Endodermal cell (in vitro differentiated cells): ENCODE results near the gene EYS. TPM values are rescaled to one million over a fixed set of nuclear protein-coding genes. Genes with fewer than 3 reads are reported as not detected.

Experiments used
- DNase-seq: peaks from one replicate; pipeline ENCODE4 v3.0.0-alpha.2; 2017
- H3K27ac ChIP-seq: 2 replicates; pipeline ENCODE4 v1.5.1; 2013; ENCODE audit warnings: mild to moderate bottlenecking, low read depth, low read length, moderate library complexity
- H3K27me3 ChIP-seq: 2 replicates; pipeline ENCODE4 v1.6.1; 2013; ENCODE audit warnings: mild to moderate bottlenecking, low read length, moderate library complexity; ENCODE audit not compliant: insufficient read depth, control insufficient read depth, poor library complexity, severe bottlenecking
- H3K36me3 ChIP-seq: 2 replicates; pipeline ENCODE4 v1.7.0; 2013; ENCODE audit warnings: mild to moderate bottlenecking, low read length, moderate library complexity; ENCODE audit not compliant: control insufficient read depth, insufficient read depth
- H3K4me1 ChIP-seq: one replicate; pipeline ENCODE4 v1.7.0; 2013; ENCODE audit warnings: low read length; ENCODE audit not compliant: control insufficient read depth, insufficient read depth
- H3K4me3 ChIP-seq: 2 replicates; pipeline ENCODE4 v1.5.1; 2013; ENCODE audit warnings: mild to moderate bottlenecking, low read length, moderate library complexity
- H3K9ac ChIP-seq: 2 replicates; pipeline ENCODE4 v1.6.1; 2013; ENCODE audit warnings: mild to moderate bottlenecking, low read length, moderate library complexity; ENCODE audit not compliant: poor library complexity, severe bottlenecking; ENCODE audit errors: extremely low read depth
- H3K9me3 ChIP-seq: 2 replicates; pipeline ENCODE4 v1.6.1; 2013; ENCODE audit warnings: mild to moderate bottlenecking, low read length, moderate library complexity; ENCODE audit not compliant: control insufficient read depth
- H3K27ac Mint-ChIP-seq: 2 replicates; pipeline ENCODE4 v1.8.0; 2020; ENCODE audit warnings: mixed read lengths
- H3K27me3 Mint-ChIP-seq: 2 replicates; pipeline ENCODE4 v1.8.0; 2021; ENCODE audit warnings: mild to moderate bottlenecking, mixed read lengths; ENCODE audit not compliant: insufficient read depth
- H3K36me3 Mint-ChIP-seq: 2 replicates; pipeline ENCODE4 v1.8.0; 2020; ENCODE audit warnings: low read depth, mixed read lengths
- H3K4me1 Mint-ChIP-seq: 2 replicates; pipeline ENCODE4 v1.8.0; 2020; ENCODE audit warnings: mixed read lengths
- H3K4me3 Mint-ChIP-seq: 2 replicates; pipeline ENCODE4 v1.8.0; 2020; ENCODE audit warnings: mild to moderate bottlenecking, moderate library complexity, mixed read lengths
- H3K9me3 Mint-ChIP-seq: 2 replicates; pipeline ENCODE4 v1.8.0; 2020; ENCODE audit warnings: mild to moderate bottlenecking, mixed read lengths
- WGBS, 2 experiments: methylation state at CpG; one replicate each; pipeline versions ENCODE4 v1.1.5 to v1.1.7; 2013; ENCODE audit warnings: missing lambda C conversion rate in 2 of 2, mixed read lengths in 1 of 2; ENCODE audit not compliant: insufficient coverage in 1 of 2, insufficient read length in 1 of 2; 5-methylcytosine and 5-hydroxymethylcytosine counted together
- total RNA-seq, 2 donors: library from RNA; stranded (reverse); fragmentation: NEBNext Ultra II Directional in 1 of 2; extraction: Animal tissue kit (Norgen Biotek cat#: 25700) in 1 of 2; gene quantifications; 2 replicates in 1 of 2; 3 replicates in 1 of 2; pipeline ENCODE4 v1.2.1, GENCODE V29; 2021
- TF ChIP-seq, protein P1 (sequence below): fragments of 200-600 bp; sonication (generic); conservative IDR thresholded peaks from 2 replicates; pipeline ENCODE4 v1.5.0; 2021; ENCODE audit warnings: antibody characterized with exemption, mild to moderate bottlenecking

The EYS gene
- total RNA-seq, 2 donors from 2014 or later = 0.31 to 0.70 TPM

- no peaks in the 10 kb centered on the region for H3K4me1 Mint-ChIP-seq
- Histone ChIP-seq H3K9me3 (no peaks in the 10 kb centered on the region), H3K9ac (no peak overlapping the region), H3K4me3 (no peak overlapping the region), H3K4me1 (no peaks in the 10 kb centered on the region), H3K36me3 (no peaks in the 10 kb centered on the region), H3K27me3 (no peaks in the 10 kb centered on the region), H3K27ac (no peak overlapping the region)
- H3K27ac Mint-ChIP-seq = no peak overlapping the region
- DNase-seq = no peak
- no peaks in the 10 kb centered on the region for H3K27me3 Mint-ChIP-seq
- TF ChIP-seq, protein P1, sequence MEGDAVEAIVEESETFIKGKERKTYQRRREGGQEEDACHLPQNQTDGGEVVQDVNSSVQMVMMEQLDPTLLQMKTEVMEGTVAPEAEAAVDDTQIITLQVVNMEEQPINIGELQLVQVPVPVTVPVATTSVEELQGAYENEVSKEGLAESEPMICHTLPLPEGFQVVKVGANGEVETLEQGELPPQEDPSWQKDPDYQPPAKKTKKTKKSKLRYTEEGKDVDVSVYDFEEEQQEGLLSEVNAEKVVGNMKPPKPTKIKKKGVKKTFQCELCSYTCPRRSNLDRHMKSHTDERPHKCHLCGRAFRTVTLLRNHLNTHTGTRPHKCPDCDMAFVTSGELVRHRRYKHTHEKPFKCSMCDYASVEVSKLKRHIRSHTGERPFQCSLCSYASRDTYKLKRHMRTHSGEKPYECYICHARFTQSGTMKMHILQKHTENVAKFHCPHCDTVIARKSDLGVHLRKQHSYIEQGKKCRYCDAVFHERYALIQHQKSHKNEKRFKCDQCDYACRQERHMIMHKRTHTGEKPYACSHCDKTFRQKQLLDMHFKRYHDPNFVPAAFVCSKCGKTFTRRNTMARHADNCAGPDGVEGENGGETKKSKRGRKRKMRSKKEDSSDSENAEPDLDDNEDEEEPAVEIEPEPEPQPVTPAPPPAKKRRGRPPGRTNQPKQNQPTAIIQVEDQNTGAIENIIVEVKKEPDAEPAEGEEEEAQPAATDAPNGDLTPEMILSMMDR = no peak
- 99 to 100% methylated on average over 4 of the region's 4 CpGs for WGBS, 2 experiments
- no peak overlapping the region for H3K4me3 Mint-ChIP-seq
- no peaks in the 10 kb centered on the region for H3K9me3 Mint-ChIP-seq
- H3K36me3 Mint-ChIP-seq = no peaks in the 10 kb centered on the region
Measured at GRCh38 chr6:64538722-64539121, 1168.3 kb downstream of the EYS start.

DNA sequence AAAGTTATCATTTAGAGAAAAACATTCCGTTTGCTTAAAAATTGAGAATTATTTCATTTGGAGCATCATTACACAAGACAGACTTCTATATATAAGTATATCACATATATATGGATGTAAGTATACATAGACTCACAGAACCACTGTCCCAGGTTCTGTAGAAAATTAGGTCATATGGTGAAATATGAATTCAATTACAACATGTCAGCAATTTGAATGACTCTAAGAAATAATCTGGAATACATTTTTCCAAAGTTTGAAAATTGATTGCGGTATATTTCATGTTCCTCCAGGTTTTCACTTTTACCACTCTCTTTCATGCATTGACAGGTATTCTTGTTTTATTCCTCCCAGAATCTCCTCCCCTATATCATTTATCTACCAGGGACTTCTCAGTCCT, 1179.1 kb downstream of the EYS start:
- H3K9me3 ChIP-seq = no peaks in the 10 kb centered on the region
- no peak for DNase-seq
- Mint-ChIP-seq H3K27me3 (no peaks in the 10 kb centered on the region), H3K4me3 (no peak overlapping the region), H3K27ac (no peak overlapping the region), H3K9me3 (no peaks in the 10 kb centered on the region), H3K36me3 (no peaks in the 10 kb centered on the region), H3K4me1 (peaks cover 2% of the 10 kb centered on the region)
- no peaks in the 10 kb centered on the region for H3K36me3 ChIP-seq
- H3K27ac ChIP-seq = no peak overlapping the region
- H3K4me1 ChIP-seq = no peaks in the 10 kb centered on the region
- H3K9ac ChIP-seq = no peak overlapping the region
- H3K27me3 ChIP-seq = no peaks in the 10 kb centered on the region
- TF ChIP-seq, protein P1 = no peak
- no peak overlapping the region for H3K4me3 ChIP-seq
- WGBS, 2 experiments = 94 to 100% methylated on average over 1 to 2 of the region's 2 CpGs

DNA sequence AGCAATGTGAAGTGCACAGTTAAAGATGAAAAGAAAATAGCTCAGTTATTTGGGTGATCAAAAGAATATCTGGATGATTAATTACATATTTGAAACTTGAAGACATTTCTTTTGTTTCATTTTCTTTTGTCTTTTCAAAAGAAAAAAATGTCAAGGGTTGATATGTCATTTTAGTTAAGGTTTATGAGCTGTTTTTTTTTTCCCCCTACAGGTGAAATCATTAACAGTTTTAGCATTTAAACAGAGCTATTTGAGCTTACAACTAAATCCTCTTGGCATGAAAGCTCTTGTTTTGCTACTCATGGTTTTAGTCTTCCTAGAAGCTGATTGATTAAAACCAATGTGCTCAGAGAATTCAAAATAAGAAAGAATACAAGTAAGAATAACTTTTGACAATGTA, 1184.2 kb downstream of the EYS start:
- DNase-seq = no peak
- H3K27me3 Mint-ChIP-seq = no peaks in the 10 kb centered on the region
- Histone ChIP-seq H3K36me3 (no peaks in the 10 kb centered on the region), H3K27me3 (no peaks in the 10 kb centered on the region), H3K9ac (no peak overlapping the region), H3K27ac (no peak overlapping the region), H3K4me1 (no peaks in the 10 kb centered on the region), H3K4me3 (no peak overlapping the region), H3K9me3 (no peaks in the 10 kb centered on the region)
- H3K4me3 Mint-ChIP-seq = no peak overlapping the region
- no peak overlapping the region for H3K27ac Mint-ChIP-seq
- no peaks in the 10 kb centered on the region for H3K36me3 Mint-ChIP-seq
- H3K9me3 Mint-ChIP-seq = no peaks in the 10 kb centered on the region
- TF ChIP-seq, protein P1 = peak; percentile 52
- H3K4me1 Mint-ChIP-seq = peaks cover 7% of the 10 kb centered on the region
